ENCODE measurements around the gene ALDH9A1.

ALDH9A1 gene

DNA sequence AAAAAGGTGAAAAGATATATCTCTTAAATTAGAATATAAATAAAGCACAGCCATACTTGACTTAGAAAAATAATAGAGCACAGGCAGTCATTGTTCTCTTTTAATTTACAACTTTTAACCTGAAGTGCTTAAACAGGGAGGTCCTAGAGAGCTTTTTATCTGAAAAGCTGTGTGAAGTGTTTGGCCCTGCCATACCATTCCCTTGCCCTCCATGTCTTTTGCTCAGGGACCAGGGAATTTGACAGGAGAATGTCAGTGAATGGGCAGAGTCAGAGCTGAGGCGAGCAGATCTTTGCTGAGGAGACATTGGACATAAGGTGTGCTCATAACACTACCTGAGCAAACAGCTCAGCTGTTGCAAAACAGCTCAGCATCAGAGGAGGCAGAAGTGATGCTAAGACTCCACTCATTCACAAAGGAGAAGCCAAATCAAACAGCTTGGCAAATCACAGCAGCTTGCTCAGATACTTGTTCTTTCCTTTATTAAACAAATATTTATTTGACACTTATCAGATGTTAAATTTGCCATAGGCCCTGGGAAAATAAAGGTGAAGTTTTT lies 82.2 kb downstream of the ALDH9A1 start:
- no peak overlapping the region for H3K9ac ChIP-seq (ENCODE audit: low read length)
- no peaks in the 10 kb centered on the region for H3K9me3 ChIP-seq (ENCODE audit: control insufficient read depth, insufficient read depth, low read depth, low read length)
- H3K36me3 ChIP-seq (ENCODE audit: control insufficient read depth, insufficient read depth, low read length): no peaks in the 10 kb centered on the region
- peaks cover 8% of the 10 kb centered on the region; the same call in 1 of the 2 replicates for H3K4me1 ChIP-seq (ENCODE audit: control insufficient read depth, insufficient read depth, low read length)
- no peak overlapping the region for H3K4me3 ChIP-seq (ENCODE audit: low read depth, low read length)
- no peak overlapping the region for H3K27ac ChIP-seq (ENCODE audit: low read depth, low read length)
- no peaks in the 10 kb centered on the region for H3K27me3 ChIP-seq (ENCODE audit: control insufficient read depth, insufficient read depth, low read length)
